Measurements from ENCODE around the gene SETD2. TPM values are rescaled to one million over a fixed set of nuclear protein-coding genes. Genes with fewer than 3 reads are reported as not detected.
A peak's percentile ranks its signal among the peaks of the same experiment; 100 is the strongest.

Gene SETD2
- total RNA-seq, 1 donor from 2014 or later, result 26.4 TPM

DNA sequence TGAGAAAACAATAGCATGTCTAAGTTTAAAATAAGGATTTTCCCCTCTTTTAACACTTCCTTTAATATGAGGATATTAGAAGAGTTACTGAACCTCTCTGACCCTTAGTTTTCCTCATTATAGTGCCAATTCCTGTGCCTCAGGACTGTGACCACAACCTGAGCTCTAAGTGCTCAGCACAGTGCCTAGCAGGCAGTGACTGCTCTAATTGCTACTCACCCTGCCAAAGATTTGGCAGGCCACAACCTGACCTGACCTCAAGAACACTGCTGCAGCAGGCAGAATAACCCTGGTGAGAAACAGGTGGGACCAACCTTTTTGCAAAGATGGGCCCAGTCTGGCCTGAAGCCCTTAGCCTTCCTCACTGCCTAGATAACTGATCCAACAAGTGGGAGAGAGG, 148.8 kb downstream of the SETD2 start:
- peaks cover 14% of the 10 kb centered on the region for H3K4me1 ChIP-seq
- intact Hi-C loops (cut with micrococcal nuclease), result no loop called here
- no peak overlapping the region for H3K27ac ChIP-seq (replicated peaks)
- no peak overlapping the region for H3K4me3 ChIP-seq
- H3K27me3 ChIP-seq (ENCODE audit: low read depth), result no peaks in the 10 kb centered on the region
- peaks cover 39% of the 10 kb centered on the region for H3K36me3 ChIP-seq
- TF ChIP-seq, protein P1, sequence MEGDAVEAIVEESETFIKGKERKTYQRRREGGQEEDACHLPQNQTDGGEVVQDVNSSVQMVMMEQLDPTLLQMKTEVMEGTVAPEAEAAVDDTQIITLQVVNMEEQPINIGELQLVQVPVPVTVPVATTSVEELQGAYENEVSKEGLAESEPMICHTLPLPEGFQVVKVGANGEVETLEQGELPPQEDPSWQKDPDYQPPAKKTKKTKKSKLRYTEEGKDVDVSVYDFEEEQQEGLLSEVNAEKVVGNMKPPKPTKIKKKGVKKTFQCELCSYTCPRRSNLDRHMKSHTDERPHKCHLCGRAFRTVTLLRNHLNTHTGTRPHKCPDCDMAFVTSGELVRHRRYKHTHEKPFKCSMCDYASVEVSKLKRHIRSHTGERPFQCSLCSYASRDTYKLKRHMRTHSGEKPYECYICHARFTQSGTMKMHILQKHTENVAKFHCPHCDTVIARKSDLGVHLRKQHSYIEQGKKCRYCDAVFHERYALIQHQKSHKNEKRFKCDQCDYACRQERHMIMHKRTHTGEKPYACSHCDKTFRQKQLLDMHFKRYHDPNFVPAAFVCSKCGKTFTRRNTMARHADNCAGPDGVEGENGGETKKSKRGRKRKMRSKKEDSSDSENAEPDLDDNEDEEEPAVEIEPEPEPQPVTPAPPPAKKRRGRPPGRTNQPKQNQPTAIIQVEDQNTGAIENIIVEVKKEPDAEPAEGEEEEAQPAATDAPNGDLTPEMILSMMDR (IDR thresholded peaks at IDR 0.05; ENCODE audit: borderline replicate concordance), result no peak
- H3K9me3 ChIP-seq (replicated peaks), result no peaks in the 10 kb centered on the region
- no peak for DNase-seq

DNA sequence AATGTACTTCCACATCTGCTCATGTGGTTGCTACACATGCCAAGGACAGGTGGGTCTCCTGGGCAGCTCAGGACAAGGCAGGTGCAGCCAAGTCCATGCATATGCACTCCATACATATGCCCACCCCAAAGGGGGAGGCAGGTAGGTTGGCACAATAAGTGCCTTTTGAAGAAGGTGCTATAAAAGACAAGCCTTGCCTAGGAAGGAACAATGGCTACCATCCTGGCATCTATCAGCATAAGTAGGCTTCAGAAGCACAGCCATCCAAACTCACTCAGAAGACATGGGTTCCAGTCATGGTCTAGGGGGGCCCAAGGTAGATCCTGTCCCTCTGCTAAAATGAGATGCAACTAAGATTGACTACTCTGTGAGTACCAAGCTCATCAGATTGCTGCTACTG, 149.9 kb downstream of the SETD2 start:
- TF ChIP-seq, protein P1 (IDR thresholded peaks at IDR 0.05; ENCODE audit: borderline replicate concordance), result no peak
- Histone ChIP-seq H3K27me3 (ENCODE audit: low read depth) (no peaks in the 10 kb centered on the region), H3K4me1 (peaks cover 20% of the 10 kb centered on the region), H3K9me3 (replicated peaks) (no peaks in the 10 kb centered on the region), H3K36me3 (peaks cover 31% of the 10 kb centered on the region), H3K4me3 (no peak overlapping the region), H3K27ac (replicated peaks) (no peak overlapping the region)
- intact Hi-C loops (cut with micrococcal nuclease), result no loop called here
- no peak for DNase-seq

DNA sequence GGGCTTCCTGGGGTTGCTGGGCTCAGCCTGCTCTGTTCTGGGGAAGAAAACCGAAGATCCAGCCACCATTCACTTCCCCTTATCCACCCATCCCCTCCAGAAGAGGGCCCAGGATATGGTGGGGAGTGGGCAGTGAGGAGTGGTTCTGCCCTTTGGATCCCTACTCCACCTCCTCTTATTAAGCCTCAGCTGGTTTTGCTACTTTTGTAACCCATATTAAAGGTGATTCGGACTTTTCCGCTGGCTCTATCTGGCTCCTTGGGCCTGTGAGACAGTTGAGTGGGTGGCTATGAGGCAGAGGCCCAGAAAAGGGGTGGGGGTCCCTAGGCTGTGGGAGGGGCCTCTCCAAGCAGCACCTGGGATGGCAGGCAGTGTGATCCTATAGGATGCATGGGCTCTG, 150.7 kb downstream of the SETD2 start:
- no peak overlapping the region for H3K4me3 ChIP-seq
- H3K36me3 ChIP-seq, result peaks cover 24% of the 10 kb centered on the region
- DNase-seq, result no peak
- no peaks in the 10 kb centered on the region for H3K9me3 ChIP-seq (replicated peaks)
- H3K27ac ChIP-seq (replicated peaks), result no peak overlapping the region
- TF ChIP-seq, protein P1 (IDR thresholded peaks at IDR 0.05; ENCODE audit: borderline replicate concordance), result no peak
- no peaks in the 10 kb centered on the region for H3K27me3 ChIP-seq (ENCODE audit: low read depth)
- peaks cover 25% of the 10 kb centered on the region for H3K4me1 ChIP-seq
- intact Hi-C loops (cut with micrococcal nuclease), result no loop called here

DNA sequence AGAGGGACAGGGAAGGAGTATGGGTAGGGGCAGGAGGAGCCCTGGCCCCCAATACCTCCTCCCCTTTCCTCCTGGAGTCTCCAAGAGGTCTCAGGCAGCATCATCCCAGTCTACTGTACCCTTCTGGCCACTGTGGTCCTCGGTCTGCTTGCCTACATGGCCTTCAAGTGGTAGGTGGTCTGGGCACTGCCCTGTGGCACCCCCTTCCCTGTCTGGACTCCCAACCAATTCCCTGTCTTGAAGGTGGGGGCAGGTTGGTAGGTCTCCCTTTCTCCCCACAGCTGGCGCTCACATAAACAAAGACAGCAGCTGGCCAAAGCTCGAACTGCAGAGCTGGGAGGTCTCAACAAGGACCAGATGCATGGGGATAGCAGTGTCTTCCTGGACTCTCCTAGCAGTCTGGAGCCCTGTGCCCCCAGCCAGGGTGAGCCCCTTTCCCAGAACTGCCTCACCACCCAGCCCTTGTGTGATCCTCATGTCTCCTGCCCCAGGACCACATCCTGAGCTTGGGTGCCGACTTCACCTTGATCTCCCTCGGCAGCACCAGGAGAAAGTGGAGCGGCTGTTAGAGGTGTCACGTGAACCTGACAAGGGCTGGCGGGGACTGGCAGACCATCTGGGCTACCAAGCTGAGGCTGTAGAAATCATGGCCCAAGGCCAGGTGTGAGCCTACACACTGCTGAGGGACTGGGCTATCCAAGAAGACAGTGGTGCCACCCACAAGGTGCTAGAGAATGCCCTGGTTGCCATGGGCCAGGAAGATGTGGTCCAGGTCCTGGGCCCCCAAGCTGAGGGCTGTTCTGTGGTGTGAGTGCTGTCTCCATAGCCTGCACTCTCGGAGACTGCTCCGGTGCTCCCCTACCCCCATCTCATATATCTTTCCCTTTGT, 151.3 kb downstream of the SETD2 start:
- no peaks in the 10 kb centered on the region for H3K27me3 ChIP-seq (ENCODE audit: low read depth)
- TF ChIP-seq, protein P1 (IDR thresholded peaks at IDR 0.05; ENCODE audit: borderline replicate concordance), result no peak
- H3K36me3 ChIP-seq, result peaks cover 17% of the 10 kb centered on the region
- DNase-seq, result peak; percentile 20
- intact Hi-C loops (cut with micrococcal nuclease), result no loop called here
- H3K9me3 ChIP-seq (replicated peaks), result no peaks in the 10 kb centered on the region
- peaks cover 25% of the 10 kb centered on the region for H3K4me1 ChIP-seq
- H3K4me3 ChIP-seq, result no peak overlapping the region
- no peak overlapping the region for H3K27ac ChIP-seq (replicated peaks)

DNA sequence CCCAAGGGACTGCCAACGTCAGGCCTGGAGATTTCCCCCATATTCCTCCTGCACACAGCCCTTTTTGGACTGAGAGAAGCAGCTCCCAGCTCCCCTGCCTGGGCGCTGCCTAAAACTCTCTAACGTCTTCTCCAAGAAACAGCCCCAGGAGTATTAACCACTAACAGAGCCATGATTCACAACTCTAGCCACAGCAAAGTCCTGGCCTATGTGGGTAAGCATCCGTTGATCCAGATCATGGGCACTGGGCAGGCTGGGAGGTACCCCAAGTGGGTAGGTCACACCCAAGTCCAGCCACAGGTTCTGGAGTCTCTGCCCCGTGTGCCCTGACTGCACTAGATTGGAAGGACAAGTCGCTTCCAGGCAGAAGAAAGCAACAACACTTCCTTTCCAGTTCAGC, 152.5 kb downstream of the SETD2 start:
- intact Hi-C loops (cut with micrococcal nuclease), result no loop called here
- no peak for DNase-seq
- Histone ChIP-seq H3K27ac (replicated peaks) (no peak overlapping the region), H3K4me1 (peaks cover 25% of the 10 kb centered on the region), H3K4me3 (no peak overlapping the region), H3K27me3 (ENCODE audit: low read depth) (no peaks in the 10 kb centered on the region), H3K9me3 (replicated peaks) (no peaks in the 10 kb centered on the region), H3K36me3 (peaks cover 7% of the 10 kb centered on the region)
- TF ChIP-seq, protein P1 (IDR thresholded peaks at IDR 0.05; ENCODE audit: borderline replicate concordance), result no peak

Measured in left ventricle myocardium inferior (tissue), 1 donor.